Hepatocyte (in vitro differentiated cells): ENCODE results near the gene SUPV3L1. TPM values are rescaled to one million over a fixed set of nuclear protein-coding genes. Genes with fewer than 3 reads are reported as not detected.

Experiments
- DNase-seq: peaks from one replicate; pipeline ENCODE4 v3.0.0-alpha.2; 2016; ENCODE audit warnings: low spot score
- H2AFZ ChIP-seq: fragments of 200-600 bp; sonication (generic); 2 replicates; pipeline ENCODE4 v1.6.0; 2016; ENCODE audit warnings: antibody characterized with exemption, mild to moderate bottlenecking
- H3K27ac ChIP-seq: fragments of 200-600 bp; sonication (generic); 2 replicates; pipeline ENCODE4 v1.5.1; 2016; ENCODE audit warnings: mild to moderate bottlenecking
- H3K27me3 ChIP-seq: fragments of 200-600 bp; sonication (generic); 2 replicates; pipeline ENCODE4 v1.6.1; 2016
- H3K36me3 ChIP-seq: fragments of 200-600 bp; sonication (generic); replicated peaks from 2 replicates; pipeline ENCODE4 v1.5.1; 2016; ENCODE audit warnings: low read depth; ENCODE audit not compliant: insufficient read depth
- H3K4me1 ChIP-seq: fragments of 200-600 bp; sonication (generic); 2 replicates; pipeline ENCODE4 v1.5.1; 2016; ENCODE audit warnings: mild to moderate bottlenecking, moderate library complexity; ENCODE audit not compliant: insufficient read depth
- H3K4me2 ChIP-seq: fragments of 200-600 bp; sonication (generic); 2 replicates; pipeline ENCODE4 v1.6.0; 2016
- H3K4me3 ChIP-seq: fragments of 200-600 bp; sonication (generic); 2 replicates; pipeline ENCODE4 v1.5.1; 2016; ENCODE audit warnings: mild to moderate bottlenecking
- H3K79me2 ChIP-seq: fragments of 200-600 bp; sonication (generic); 2 replicates; pipeline ENCODE4 v1.6.0; 2017; ENCODE audit warnings: mild to moderate bottlenecking
- H3K9me2 ChIP-seq: fragments of 200-600 bp; sonication (generic); replicated peaks from 2 replicates; pipeline ENCODE4 v1.6.0; 2017; ENCODE audit warnings: mild to moderate bottlenecking; ENCODE audit not compliant: insufficient read depth
- H3K9me3 ChIP-seq: fragments of 200-600 bp; sonication (generic); 2 replicates; pipeline ENCODE4 v1.5.1; 2016; ENCODE audit warnings: low read depth, mild to moderate bottlenecking
- H4K20me1 ChIP-seq: fragments of 200-600 bp; sonication (generic); 2 replicates; pipeline ENCODE4 v1.6.0; 2016; ENCODE audit warnings: mild to moderate bottlenecking; ENCODE audit not compliant: insufficient read depth, poor library complexity, severe bottlenecking
- CTCF ChIP-seq: fragments of 200-600 bp; sonication (generic); IDR thresholded peaks from 2 replicates; pipeline ENCODE4 v1.5.1; 2016; ENCODE audit warnings: antibody characterized with exemption, mild to moderate bottlenecking; ENCODE audit not compliant: poor library complexity
- EZH2 ChIP-seq: fragments of 200-600 bp; sonication (generic); IDR thresholded peaks from 2 replicates; pipeline ENCODE4 v1.6.1; 2016; ENCODE audit warnings: antibody characterized with exemption, mild to moderate bottlenecking, borderline replicate concordance
- EZH2phosphoT487 ChIP-seq: fragments of 200-600 bp; sonication (generic); IDR thresholded peaks from one replicate; pipeline ENCODE4 v1.6.1; 2018; ENCODE audit warnings: antibody characterized with exemption, mild to moderate bottlenecking, low read depth, moderate library complexity; ENCODE audit not compliant: unreplicated experiment, severe bottlenecking
- WGBS: methylation state at CpG from one replicate; pipeline ENCODE4 v1.1.6; 2016; ENCODE audit warnings: low lambda C conversion rate; ENCODE audit errors: missing lambda C conversion rate; 5-methylcytosine and 5-hydroxymethylcytosine counted together
- polyA plus RNA-seq: library from polyadenylated mRNA; unstranded; fragments of >200 nt; fragmentation: Nextera tagmentation; extraction: Ambion mirVana; gene quantifications from 2 replicates; pipeline ENCODE4 v1.2.1, GENCODE V29; 2016
- total RNA-seq: library from RNA; depleted of rRNA; stranded (reverse); fragments of >200 nt; gene quantifications from 2 replicates; pipeline ENCODE4 v1.2.3, GENCODE V29; 2014

SUPV3L1 gene
- total and polyA plus RNA-seq, 2 experiments from 2014 or later, result 27.6 to 27.9 TPM

- H3K4me2 ChIP-seq, result no peak overlapping the region
- no peak for TF ChIP-seq CTCF
- no peak for TF ChIP-seq EZH2
- no peak for TF ChIP-seq EZH2phosphoT487
- H3K27ac ChIP-seq, result peak overlapping the region; percentile 52
- H3K27me3 ChIP-seq, result no peaks in the 10 kb centered on the region
- no peaks in the 10 kb centered on the region for H3K36me3 ChIP-seq
- no peak for DNase-seq
- no peaks in the 10 kb centered on the region for H3K9me2 ChIP-seq
- no peak overlapping the region for H2AFZ ChIP-seq
- WGBS, result 81% methylated on average over 11 of the region's 11 CpGs
- H4K20me1 ChIP-seq, result no peaks in the 10 kb centered on the region
- H3K79me2 ChIP-seq, result peaks cover 7% of the 10 kb centered on the region
- H3K4me1 ChIP-seq, result peaks cover 13% of the 10 kb centered on the region
- no peak overlapping the region for H3K4me3 ChIP-seq
- no peaks in the 10 kb centered on the region for H3K9me3 ChIP-seq
Observed at GRCh38 chr10:69216577-69217118, 36.6 kb downstream of the SUPV3L1 start.

- no peaks in the 10 kb centered on the region for H3K9me3 ChIP-seq
- DNase-seq, result peak; percentile 48
- H3K79me2 ChIP-seq, result peaks cover 7% of the 10 kb centered on the region
- peak overlapping the region; percentile 52 for H3K27ac ChIP-seq
- H3K9me2 ChIP-seq, result no peaks in the 10 kb centered on the region
- no peaks in the 10 kb centered on the region for H3K36me3 ChIP-seq
- no peak for TF ChIP-seq EZH2
- no peak for TF ChIP-seq EZH2phosphoT487
- no peak for TF ChIP-seq CTCF
- H3K4me2 ChIP-seq, result no peak overlapping the region
- no peak overlapping the region for H2AFZ ChIP-seq
- 67% methylated on average over 4 of the region's 4 CpGs for WGBS
- H3K4me1 ChIP-seq, result peaks cover 13% of the 10 kb centered on the region
- no peak overlapping the region for H3K4me3 ChIP-seq
- no peaks in the 10 kb centered on the region for H3K27me3 ChIP-seq
- no peaks in the 10 kb centered on the region for H4K20me1 ChIP-seq
Observed at GRCh38 chr10:69217119-69217754, 37.2 kb downstream of the SUPV3L1 start.

GRCh38 chr10:69218831-69219230, 38.8 kb downstream of the SUPV3L1 start:
- TF ChIP-seq EZH2phosphoT487, result no peak
- no peak for TF ChIP-seq EZH2
- no peak for TF ChIP-seq CTCF

More at GRCh38 chr10:69218831-69219230, 38.8 kb downstream of the SUPV3L1 start:
- no peak overlapping the region for H3K27ac ChIP-seq
- H3K36me3 ChIP-seq, result no peaks in the 10 kb centered on the region
- H3K27me3 ChIP-seq, result no peaks in the 10 kb centered on the region
- no peak overlapping the region for H3K4me2 ChIP-seq
- peaks cover 7% of the 10 kb centered on the region for H3K79me2 ChIP-seq
- WGBS, result 92% methylated on average over 6 of the region's 6 CpGs
- no peaks in the 10 kb centered on the region for H3K9me3 ChIP-seq
- H3K4me3 ChIP-seq, result no peak overlapping the region
- peaks cover 13% of the 10 kb centered on the region for H3K4me1 ChIP-seq
- no peak for DNase-seq
- no peak overlapping the region for H2AFZ ChIP-seq
- H4K20me1 ChIP-seq, result no peaks in the 10 kb centered on the region
- H3K9me2 ChIP-seq, result no peaks in the 10 kb centered on the region
